KOPT-K1 (cell line): Measurements from ENCODE around the gene FAM241B.

Experiments used
- H3K27ac ChIP-seq: fragments of 200-600 bp; sonication (generic); 2 replicates; pipeline ENCODE4 v1.5.1; 2016; ENCODE audit warnings: antibody characterized with exemption, mild to moderate bottlenecking, low read depth, low read length; ENCODE audit not compliant: poor library complexity, severe bottlenecking
- H3K36me3 ChIP-seq: fragments of 200-600 bp; sonication (generic); 2 replicates; pipeline ENCODE4 v1.5.1; 2017; ENCODE audit warnings: antibody characterized with exemption, mild to moderate bottlenecking, low read length, moderate library complexity; ENCODE audit not compliant: insufficient read depth
- H3K9me3 ChIP-seq: fragments of 200-600 bp; sonication (generic); 2 replicates; pipeline ENCODE4 v1.5.1; 2017; ENCODE audit warnings: antibody characterized with exemption, low read length, mild to moderate bottlenecking; ENCODE audit not compliant: insufficient read depth, poor library complexity, severe bottlenecking

The FAM241B gene

DNA sequence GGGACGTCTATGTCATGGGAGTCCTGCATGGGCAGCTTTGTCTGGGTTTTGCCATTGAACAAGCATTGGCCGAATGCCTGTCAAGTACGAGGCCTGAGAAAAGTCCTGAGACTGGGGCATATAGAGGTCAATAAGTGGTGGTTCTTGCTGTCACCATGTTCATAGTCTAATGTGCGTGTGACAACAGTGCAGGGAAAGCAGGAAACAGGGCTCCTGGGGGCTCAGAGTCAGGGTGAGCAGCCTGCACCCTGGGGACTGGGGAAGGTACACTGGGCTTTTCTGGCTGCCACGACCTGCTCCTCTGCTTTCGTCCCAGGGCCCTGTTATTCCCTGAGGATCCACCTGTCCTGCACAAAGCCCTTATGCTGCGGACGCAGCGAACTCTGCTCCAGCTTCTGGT is 21.3 kb downstream of the FAM241B start:
- Histone ChIP-seq H3K36me3 (no peaks in the 10 kb centered on the region), H3K27ac (no peak overlapping the region)

DNA sequence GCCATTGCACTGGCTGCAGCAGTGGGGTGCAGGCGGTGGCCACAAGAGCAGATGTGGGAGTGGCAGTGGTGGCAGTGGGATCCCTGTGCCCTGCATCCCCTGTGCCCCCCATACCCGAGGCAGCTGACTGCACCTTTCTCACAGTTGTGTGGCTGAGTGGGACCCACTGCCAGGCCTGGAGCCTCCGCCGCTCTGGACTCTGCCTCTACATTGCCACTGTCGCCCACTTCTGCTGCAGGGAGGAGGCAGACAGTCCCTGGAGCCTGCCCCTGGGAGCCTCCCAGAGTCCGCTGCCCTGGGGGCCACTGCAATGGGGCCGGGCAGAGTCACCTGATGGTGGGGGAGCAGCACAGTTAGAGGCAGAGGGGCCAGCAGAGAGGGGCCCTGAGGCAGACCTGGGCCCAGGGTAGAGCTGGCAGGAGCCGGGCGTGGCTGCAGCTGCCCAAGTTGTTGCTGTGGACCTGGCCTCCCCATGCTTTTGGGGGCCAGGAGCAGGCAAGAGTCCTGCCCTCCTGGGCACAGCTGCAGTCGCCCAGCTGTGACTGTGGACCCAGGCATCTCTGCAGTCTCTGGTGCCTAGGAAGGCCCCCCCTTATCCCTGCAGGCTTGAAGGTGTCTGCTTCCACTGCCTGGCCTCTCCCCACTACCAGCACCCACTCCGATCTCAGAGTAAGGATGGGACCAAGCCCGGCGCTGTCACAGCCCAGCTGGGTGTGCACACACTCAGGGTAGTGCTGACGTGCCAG is 22.2 kb downstream of the FAM241B start:
- Histone ChIP-seq H3K36me3 (no peaks in the 10 kb centered on the region), H3K27ac (no peak overlapping the region), H3K9me3 (peaks cover 17% of the 10 kb centered on the region)

More for the DNA sequence above, 21.3 kb downstream of the FAM241B start:
- H3K9me3 ChIP-seq = peaks cover 17% of the 10 kb centered on the region

DNA sequence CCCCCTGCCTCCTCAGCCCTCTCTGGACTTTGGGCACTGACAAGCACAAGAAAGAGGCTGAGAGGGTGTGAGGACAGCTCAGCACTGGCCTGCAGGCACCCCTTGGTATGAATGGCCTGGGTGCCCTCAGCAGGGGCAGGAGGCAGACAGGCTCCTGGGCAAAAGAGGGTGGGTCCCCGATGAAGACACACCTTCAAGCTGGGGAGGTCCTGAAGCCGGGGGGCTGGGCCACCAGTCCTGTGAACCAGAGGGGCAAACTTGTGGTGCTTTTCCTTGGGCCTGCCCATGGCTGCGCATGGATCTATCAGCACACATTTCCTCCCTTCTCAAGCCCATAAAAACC is 22.8 kb downstream of the FAM241B start:
- peaks cover 17% of the 10 kb centered on the region for H3K9me3 ChIP-seq
- no peak overlapping the region for H3K27ac ChIP-seq
- H3K36me3 ChIP-seq = no peaks in the 10 kb centered on the region

DNA sequence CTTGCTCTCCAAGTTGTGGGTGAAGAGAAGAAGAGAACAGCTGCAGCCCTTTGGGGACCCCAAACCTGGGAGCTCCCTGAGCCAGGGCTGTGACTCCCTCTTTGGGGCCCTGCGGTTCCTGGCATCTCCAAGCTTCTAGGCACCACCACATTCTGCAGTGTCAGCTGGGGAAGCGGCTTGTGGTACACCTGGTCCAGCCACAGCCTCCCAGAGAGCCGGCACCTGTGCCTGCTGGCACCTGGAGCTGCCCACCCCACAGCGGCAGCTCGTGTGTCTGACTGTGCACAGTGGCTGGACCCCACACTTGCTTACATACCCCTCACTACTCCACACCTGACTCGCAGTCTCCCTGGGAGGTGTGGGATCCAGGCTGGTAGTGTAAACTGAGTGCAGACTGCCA is 23.5 kb downstream of the FAM241B start:
- no peaks in the 10 kb centered on the region for H3K36me3 ChIP-seq
- H3K27ac ChIP-seq = no peak overlapping the region
- peaks cover 17% of the 10 kb centered on the region for H3K9me3 ChIP-seq

DNA sequence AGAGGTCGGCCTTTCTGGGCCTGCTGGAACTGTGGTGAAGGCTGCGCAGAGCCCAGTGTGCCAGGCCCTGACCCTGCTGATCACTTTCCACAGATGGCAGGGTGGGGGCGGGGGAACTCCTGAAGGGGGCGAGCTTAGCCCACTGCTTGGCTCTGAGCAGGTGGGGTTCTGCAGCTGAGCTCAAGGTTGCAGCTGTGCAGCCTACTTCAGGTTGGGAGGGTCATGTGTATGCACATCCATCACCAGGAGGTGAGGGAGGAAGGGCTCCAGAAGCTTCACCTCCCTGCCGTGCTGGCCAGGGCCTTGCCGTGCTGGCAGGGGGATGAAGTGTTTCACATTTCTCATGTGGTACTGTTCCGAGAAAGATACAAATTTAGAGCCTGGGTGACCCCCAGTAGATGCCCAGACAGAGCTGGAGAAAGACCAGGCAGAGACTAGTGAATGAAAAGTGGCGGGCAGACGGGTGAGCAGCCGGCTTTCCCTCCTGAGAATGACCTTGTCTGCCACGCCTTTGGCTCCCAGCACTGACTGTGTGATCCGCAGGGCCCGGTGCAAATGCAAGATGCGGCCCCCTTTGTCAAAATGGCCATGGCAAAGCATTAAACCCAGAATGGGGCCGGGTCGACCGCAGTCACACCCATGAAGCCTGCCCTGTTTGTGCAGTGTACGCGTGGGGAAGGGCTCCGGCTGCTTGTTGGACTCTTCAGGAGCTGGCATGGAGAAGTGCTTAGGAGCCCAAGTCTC is 25.2 kb downstream of the FAM241B start:
- H3K27ac ChIP-seq = no peak overlapping the region
- H3K36me3 ChIP-seq = no peaks in the 10 kb centered on the region
- H3K9me3 ChIP-seq = peaks cover 17% of the 10 kb centered on the region

DNA sequence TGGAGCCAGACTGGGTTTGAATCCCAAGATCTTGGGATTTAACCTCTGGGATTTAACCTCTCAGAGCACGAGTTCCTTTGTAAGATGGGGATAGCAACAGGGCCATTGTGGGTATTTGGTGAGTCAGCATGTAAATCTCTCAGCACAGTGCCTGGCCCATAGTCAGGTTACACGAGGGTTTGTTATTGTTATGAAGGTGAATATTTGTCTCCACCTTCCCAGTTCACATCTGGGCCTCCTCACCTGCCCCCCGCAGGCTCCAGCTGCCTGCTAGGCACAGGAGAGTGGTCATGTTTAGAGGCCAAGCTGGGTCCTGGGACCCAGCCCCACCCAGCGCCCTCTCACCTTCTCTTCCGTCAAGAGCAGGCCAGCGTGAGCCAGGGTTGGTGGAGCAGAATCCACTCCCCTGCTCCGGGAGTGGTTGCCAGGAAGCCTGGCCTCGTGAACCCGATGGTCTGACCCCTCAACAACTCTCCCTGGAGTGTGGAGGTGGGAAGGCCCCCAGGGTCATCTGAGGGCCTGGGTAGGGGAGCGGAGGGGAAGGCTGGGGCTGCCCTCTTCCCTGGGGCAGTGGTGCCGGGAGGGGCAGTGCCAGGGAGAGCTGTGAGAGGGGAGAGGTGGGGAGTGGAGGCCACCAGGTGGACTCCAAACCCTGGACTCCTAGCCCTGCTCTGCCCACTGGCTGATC is 26.0 kb downstream of the FAM241B start:
- H3K36me3 ChIP-seq = no peaks in the 10 kb centered on the region

DNA sequence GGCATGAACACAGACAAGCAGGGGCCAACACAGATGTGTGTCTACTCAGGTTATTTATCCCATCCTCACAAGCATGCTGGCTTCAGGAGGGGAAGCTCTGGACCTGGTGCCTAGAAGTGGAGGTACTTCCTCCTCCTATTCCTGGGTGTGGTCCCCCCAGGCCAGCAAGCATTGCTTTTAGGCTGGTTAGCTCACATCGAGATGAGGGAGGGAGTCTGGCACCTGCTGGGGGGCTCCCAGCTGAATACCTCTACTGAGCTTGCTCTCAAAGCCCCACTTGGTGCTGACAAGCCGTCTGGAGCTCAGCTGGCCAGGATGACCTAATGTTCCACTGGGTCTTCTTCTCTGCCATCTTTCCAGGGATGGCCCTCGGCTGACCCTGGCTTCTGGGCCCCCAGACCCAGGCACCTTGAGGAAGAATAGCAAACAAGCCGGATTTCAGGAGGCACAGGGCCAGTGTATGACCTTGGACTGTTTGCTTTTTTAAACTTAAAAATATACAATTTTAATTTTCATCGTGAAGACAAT is 26.8 kb downstream of the FAM241B start:
- Histone ChIP-seq H3K27ac (no peak overlapping the region), H3K36me3 (no peaks in the 10 kb centered on the region), H3K9me3 (peaks cover 17% of the 10 kb centered on the region)

More for the DNA sequence above, 26.0 kb downstream of the FAM241B start:
- H3K9me3 ChIP-seq = peaks cover 17% of the 10 kb centered on the region
- no peak overlapping the region for H3K27ac ChIP-seq

DNA sequence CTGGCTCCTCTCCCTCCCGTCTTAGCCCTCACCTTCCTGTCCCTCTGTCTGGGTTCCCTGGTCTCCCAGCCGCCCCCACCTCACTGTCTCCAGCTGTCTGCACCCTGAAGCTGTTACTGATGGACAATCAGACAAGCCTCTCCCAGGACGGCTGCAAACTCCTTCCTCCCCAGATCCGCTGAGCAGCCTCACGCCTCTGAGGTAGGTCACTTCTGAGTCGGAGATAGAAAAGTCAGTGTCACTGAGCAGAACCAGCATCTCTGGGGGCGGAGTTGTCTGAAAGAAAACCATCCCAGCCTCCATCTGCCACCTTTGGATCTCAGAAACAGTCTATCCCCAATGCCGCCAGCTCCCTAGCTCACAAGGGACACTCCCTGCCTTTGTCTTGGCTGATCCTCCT is 27.4 kb downstream of the FAM241B start:
- H3K36me3 ChIP-seq = no peaks in the 10 kb centered on the region
- H3K27ac ChIP-seq = no peak overlapping the region
- H3K9me3 ChIP-seq = peaks cover 14% of the 10 kb centered on the region

DNA sequence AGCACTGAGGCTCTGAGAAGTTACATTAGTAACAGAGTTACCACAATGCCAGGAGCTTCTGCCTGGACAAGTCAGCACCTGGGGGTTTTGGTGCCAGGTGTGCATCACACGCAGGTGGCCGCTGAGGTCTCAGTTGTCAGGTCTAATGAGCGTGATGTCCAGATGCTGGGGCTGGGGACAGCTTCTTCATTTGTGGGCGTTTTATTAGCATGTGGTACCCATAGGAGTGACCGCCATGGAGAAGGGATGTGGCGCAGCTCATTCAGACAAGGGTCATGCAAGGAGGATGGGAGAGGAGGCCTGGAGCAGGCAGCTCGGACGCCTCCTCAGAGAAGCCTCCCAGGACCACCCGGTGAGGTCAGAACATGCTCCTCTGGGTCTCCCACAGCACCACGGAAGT is 27.8 kb downstream of the FAM241B start:
- no peaks in the 10 kb centered on the region for H3K36me3 ChIP-seq
- peaks cover 9% of the 10 kb centered on the region for H3K9me3 ChIP-seq
- H3K27ac ChIP-seq = no peak overlapping the region

DNA sequence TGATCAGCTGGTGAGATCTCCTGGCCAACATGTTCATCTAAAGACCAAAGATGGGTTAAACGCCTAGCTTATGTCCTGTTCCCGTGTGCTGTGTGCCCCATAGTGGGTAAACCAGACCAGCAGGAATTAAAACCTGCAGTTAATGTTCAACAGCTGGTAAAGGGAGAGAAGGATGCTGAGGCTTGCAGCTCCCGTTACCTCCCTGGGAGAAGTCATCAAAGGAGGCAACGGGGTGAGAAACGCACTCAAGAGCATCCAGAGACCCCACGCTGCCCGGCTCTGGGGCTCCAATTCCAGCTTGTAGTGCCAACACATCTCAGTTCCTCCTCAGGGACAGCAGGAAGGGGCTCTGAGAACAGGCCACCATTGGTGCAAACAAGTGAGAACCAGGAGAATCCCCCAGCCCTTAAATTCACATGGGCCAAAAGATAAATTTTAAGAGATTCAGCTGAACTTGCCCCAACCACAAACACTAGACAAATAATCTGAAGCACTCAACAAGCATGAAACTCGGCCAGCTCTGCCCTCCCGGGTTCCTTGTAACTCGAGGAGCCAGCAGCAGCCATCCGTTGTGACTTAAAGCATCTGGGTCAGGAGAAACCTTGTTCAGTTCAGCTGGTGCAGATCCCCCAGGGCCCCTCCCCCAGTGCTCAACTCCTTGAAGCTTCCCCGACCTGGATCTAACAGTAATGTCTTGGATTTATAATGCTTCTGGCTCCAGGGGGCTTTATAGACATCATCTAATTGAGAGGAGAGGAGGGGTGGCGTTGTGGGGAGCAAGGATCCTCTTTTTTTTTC is 29.4 kb downstream of the FAM241B start:
- Histone ChIP-seq H3K27ac (no peak overlapping the region), H3K36me3 (no peaks in the 10 kb centered on the region), H3K9me3 (no peaks in the 10 kb centered on the region)

DNA sequence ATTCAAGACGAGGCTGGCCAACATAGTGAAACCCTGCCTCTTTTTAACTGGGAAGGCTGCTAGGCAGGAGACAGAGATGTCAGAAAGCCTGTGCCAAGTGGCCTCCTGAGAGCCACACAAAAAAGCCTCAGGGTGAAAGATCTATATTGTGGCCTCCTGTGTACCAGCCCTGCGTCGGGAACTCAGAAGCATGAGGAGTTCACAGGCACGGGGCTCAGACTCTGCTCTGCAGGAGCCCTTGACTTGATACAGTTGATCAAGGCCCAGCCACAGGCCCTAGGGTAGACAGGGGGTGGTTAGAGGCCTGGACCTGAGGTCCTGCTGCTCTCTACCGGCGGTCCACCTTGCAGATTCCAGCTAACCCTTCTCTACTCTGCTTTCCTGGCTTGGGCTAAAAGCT is 30.2 kb downstream of the FAM241B start:
- H3K9me3 ChIP-seq = no peaks in the 10 kb centered on the region
- no peaks in the 10 kb centered on the region for H3K36me3 ChIP-seq
- H3K27ac ChIP-seq = no peak overlapping the region

DNA sequence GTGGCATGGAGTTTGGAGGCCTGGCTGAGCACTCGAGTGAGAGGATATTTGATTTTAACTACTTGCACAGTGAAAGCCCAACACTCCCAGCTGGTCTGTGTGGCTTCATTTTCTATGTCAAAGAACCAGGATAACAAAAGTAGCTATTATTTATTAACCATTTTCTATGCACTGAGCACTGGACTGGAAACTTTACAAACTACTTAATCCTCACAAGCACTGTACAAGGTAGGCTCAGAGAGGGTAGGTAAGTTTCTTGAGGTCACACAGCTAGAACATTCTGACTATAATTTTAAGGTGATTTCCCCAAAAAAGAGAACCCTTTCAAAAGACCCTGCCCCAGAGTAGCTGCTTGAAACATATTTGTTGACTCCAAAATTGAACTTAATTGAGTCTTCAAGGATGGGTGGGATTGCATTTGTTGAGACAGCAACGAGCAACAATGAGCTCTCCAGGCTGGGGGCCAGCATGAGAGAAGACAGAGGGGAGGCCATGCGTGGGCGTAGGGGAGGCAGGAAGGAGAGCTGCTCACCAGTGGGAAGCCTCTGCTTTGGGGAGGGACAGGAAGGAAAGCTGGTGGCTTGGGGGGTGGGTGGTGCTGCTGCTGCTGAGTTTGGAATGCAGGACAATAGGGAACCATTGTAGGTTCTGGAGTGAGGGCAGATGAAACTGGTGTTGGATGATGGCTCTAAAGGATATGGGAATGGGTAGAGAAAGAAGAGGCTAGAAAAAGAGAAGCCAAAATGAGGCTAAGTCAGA is 31.5 kb downstream of the FAM241B start:
- Histone ChIP-seq H3K27ac (no peak overlapping the region), H3K9me3 (no peaks in the 10 kb centered on the region), H3K36me3 (no peaks in the 10 kb centered on the region)

DNA sequence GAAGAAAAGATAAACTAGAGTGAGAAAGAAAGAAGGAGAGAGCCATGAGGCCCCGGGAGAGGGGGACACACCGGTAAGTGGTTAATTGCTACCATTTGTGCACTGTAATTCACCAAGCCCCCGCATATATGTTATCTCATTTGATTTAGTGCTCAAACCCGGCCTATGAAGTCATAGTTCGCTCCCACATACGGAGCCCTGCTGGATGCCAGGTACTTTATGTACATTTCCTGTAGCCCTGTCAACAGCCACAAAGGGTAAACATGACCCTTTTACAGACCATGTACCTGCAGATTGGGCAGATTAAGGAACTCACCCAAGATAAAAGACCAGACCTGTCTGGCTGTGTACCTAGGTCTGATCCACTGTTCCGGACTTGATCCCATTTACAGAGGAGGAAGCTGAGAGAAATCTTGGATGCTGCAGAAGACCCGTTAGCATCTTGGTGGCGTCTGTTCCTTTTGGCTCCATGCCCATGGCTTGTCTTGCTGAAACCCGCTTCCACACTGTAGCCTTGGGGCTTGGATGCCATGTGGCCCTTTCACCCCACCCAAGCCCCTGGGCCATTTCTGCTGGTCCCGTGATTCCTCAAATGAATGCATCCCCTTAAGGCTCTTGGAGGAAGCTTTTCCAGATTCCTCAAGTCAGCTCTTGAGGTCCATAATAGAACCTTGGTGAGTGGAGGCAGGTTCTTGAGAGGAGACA is 32.3 kb downstream of the FAM241B start:
- no peaks in the 10 kb centered on the region for H3K9me3 ChIP-seq
- H3K27ac ChIP-seq = no peak overlapping the region
- H3K36me3 ChIP-seq = no peaks in the 10 kb centered on the region

DNA sequence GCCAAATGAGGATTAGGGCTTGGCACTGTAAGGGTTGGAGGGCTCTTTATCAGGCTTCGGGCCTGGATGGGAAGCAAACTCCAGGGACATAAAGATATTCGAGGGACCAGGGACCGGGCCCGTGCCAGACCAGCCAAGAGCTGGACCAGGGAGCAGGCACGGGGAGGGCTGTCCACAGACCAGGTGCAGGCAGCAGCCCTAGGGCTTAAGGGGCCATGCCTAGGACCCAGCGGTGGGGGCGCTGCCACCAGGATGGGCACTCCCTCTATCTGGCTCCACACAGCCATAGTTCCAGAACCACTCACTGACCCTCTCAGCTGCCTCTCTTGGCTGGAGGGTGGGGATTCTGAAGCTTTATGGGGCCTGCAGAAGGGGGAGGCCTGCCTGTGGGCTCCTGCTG is 32.9 kb downstream of the FAM241B start:
- H3K27ac ChIP-seq = no peak overlapping the region
- H3K36me3 ChIP-seq = no peaks in the 10 kb centered on the region
- H3K9me3 ChIP-seq = no peaks in the 10 kb centered on the region
